Measurements from ENCODE around the gene ALS2CL.

ALS2CL gene

DNA sequence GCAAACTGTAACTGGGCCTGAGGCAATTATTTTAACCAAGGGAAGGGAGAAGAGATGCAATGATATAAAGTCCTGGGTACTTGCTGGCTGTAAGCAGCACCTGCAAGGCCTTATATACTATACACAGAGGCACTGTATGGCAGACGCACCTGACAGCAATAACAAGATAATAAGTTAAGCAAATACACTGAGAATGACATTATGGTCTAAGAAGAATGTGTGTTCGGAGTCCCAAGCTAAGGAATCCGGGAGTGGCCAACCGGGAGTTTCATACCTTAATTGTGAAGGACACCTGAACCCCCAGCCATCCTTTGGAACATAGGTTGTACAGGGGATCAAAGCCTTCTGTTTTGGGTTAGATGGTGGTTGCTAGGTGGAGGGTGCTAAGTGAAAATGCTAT is 67.4 kb downstream of the ALS2CL start:
- no peak for DNase-seq

DNA sequence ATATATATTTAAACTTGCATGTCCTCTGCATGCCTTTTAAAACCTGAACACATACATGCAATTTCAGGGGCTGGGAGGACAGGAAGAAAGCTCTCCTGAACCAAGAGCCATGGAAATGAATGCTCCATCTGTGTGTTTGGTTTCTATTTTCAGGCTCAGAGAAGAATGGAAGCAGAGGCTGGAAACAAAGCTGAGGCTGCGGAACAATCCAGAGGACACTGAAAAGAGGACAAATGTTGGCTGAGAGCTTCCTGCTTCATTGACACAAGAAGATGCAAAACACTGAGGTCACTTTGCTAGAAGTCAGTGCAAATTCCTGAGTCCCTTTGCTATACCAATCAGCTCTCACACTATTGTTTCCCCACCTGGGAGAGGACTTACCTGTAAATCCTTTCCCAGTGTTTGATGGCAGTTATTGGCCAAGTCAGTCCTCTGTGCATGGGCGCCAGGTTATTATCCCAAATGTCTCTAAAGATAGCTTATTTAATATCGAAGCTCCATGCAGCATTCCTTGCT is 68.4 kb downstream of the ALS2CL start:
- no peak for DNase-seq

- no peak for DNase-seq
These were observed 68.9 kb downstream of the ALS2CL start for GRCh38 chr3:46624533-46624932.

GRCh38 chr3:46619845-46620778 is 73.4 kb downstream of the ALS2CL start:
- DNase-seq: no peak

All from inflammatory macrophage treated with lipopolysaccharide for 1 hour (primary cell).